OCI-LY3 (cell line): ENCODE results near the gene IFT43.

ENCODE experiments used
- H2AFZ ChIP-seq: fragments of 200-600, 300-600 bp; shearing (Covaris generic); 2 replicates; pipeline ENCODE4 v1.6.0; 2014; ENCODE audit warnings: antibody characterized with exemption, low read depth, low read length
- H3K27ac ChIP-seq: fragments of 200-600, 300-600 bp; sonication (generic); 2 replicates; pipeline ENCODE4 v1.5.1; 2014; ENCODE audit warnings: mild to moderate bottlenecking, low read length, moderate library complexity, mixed read lengths
- H3K27me3 ChIP-seq: fragments of 200-600, 300-600 bp; sonication (generic); 2 replicates; pipeline ENCODE4 v1.6.1; 2014; ENCODE audit warnings: low read depth, low read length, mixed read lengths
- H3K36me3 ChIP-seq: fragments of 200-600, 300-600 bp; sonication (generic); replicated peaks from 2 replicates; pipeline ENCODE3; 2014; ENCODE audit warnings: low read depth, low read length, mixed read lengths
- H3K4me1 ChIP-seq: fragments of 300-600, 200-600 bp; sonication (generic); 2 replicates; pipeline ENCODE4 v1.6.1; 2014; ENCODE audit warnings: low read length, mixed read lengths
- H3K4me2 ChIP-seq: fragments of 200-600, 300-600 bp; sonication (generic); 2 replicates; pipeline ENCODE4 v1.6.1; 2014; ENCODE audit warnings: low read length, mixed read lengths
- H3K4me3 ChIP-seq: fragments of 300-600, 200-600 bp; sonication (generic); 2 replicates; pipeline ENCODE4 v1.5.1; 2014; ENCODE audit warnings: antibody characterized with exemption, mild to moderate bottlenecking, low read length, moderate library complexity
- H3K79me2 ChIP-seq: fragments of 300-600, 200-600 bp; shearing (Covaris generic); 2 replicates; pipeline ENCODE4 v1.6.1; 2014; ENCODE audit warnings: mild to moderate bottlenecking, low read length, mixed read lengths
- H3K9ac ChIP-seq: fragments of 300-600, 200-600 bp; shearing (Covaris generic); 2 replicates; pipeline ENCODE4 v1.6.0; 2014; ENCODE audit warnings: mild to moderate bottlenecking, low read length, moderate library complexity
- H3K9me3 ChIP-seq: fragments of 200-600, 300-600 bp; shearing (Covaris generic); 2 replicates; pipeline ENCODE4 v1.6.1; 2014; ENCODE audit warnings: low read length, mixed read lengths; ENCODE audit not compliant: insufficient read depth
- H4K20me1 ChIP-seq: fragments of 200-600, 300-600 bp; sonication (generic); 2 replicates; pipeline ENCODE4 v1.6.1; 2016; ENCODE audit warnings: low read length, mixed read lengths; ENCODE audit not compliant: insufficient read depth
- EZH2phosphoT487 ChIP-seq: fragments of 200-600 bp; shearing (Covaris generic); IDR thresholded peaks from 2 replicates; pipeline ENCODE4 v1.6.1; 2018; ENCODE audit warnings: antibody characterized with exemption, mixed run types, low read depth
- TF ChIP-seq, protein P1 (sequence below): fragments of 200-600, 300-600 bp; sonication (generic); IDR thresholded peaks from 2 replicates; pipeline ENCODE4 v1.5.1; 2014; ENCODE audit warnings: antibody characterized with exemption, low read length, low read depth

Gene IFT43

GRCh38 chr14:75976826-75977581 is 8.6 kb upstream of the IFT43 start:
- no peak overlapping the region for H3K27ac ChIP-seq
- H3K9ac ChIP-seq: no peak overlapping the region
- peaks cover 5% of the 10 kb centered on the region; the same call in 1 of the 2 replicates for H3K4me1 ChIP-seq
- TF ChIP-seq EZH2phosphoT487: no peak
- TF ChIP-seq, protein P1, sequence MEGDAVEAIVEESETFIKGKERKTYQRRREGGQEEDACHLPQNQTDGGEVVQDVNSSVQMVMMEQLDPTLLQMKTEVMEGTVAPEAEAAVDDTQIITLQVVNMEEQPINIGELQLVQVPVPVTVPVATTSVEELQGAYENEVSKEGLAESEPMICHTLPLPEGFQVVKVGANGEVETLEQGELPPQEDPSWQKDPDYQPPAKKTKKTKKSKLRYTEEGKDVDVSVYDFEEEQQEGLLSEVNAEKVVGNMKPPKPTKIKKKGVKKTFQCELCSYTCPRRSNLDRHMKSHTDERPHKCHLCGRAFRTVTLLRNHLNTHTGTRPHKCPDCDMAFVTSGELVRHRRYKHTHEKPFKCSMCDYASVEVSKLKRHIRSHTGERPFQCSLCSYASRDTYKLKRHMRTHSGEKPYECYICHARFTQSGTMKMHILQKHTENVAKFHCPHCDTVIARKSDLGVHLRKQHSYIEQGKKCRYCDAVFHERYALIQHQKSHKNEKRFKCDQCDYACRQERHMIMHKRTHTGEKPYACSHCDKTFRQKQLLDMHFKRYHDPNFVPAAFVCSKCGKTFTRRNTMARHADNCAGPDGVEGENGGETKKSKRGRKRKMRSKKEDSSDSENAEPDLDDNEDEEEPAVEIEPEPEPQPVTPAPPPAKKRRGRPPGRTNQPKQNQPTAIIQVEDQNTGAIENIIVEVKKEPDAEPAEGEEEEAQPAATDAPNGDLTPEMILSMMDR: peak; percentile 10; the same call in 1 of the 2 replicates
- no peak overlapping the region for H2AFZ ChIP-seq
- H4K20me1 ChIP-seq: no peaks in the 10 kb centered on the region
- H3K79me2 ChIP-seq: no peaks in the 10 kb centered on the region
- no peak overlapping the region for H3K4me2 ChIP-seq
- no peaks in the 10 kb centered on the region for H3K9me3 ChIP-seq
- no peak overlapping the region for H3K4me3 ChIP-seq
- no peaks in the 10 kb centered on the region for H3K27me3 ChIP-seq
- H3K36me3 ChIP-seq: no peaks in the 10 kb centered on the region

DNA sequence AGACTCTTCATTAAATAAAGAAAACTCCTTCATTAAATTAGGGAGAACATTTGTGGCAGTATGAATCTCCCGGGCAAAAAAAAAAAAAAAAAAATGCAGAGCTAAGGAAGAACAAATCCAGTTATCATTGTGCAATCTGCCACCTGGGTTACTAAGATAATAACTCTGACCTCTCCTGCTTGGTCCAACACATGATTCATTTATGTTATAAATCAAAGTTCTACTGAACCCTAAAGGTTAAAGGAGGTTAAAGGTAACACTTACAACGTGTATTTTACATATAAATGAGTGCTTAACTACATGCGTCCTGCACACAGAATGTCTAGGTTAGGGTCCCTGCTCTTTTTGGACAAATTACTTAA is 8.0 kb upstream of the IFT43 start:
- Histone ChIP-seq H3K9ac (no peak overlapping the region), H3K79me2 (no peaks in the 10 kb centered on the region), H3K9me3 (no peaks in the 10 kb centered on the region), H3K27ac (no peak overlapping the region), H3K4me3 (no peak overlapping the region), H3K4me2 (no peak overlapping the region), H3K36me3 (no peaks in the 10 kb centered on the region), H3K4me1 (peaks cover 5% of the 10 kb centered on the region; the same call in 1 of the 2 replicates), H4K20me1 (no peaks in the 10 kb centered on the region), H3K27me3 (no peaks in the 10 kb centered on the region), H2AFZ (no peak overlapping the region)
- TF ChIP-seq EZH2phosphoT487: no peak
- TF ChIP-seq, protein P1: no peak

- H4K20me1 ChIP-seq: no peaks in the 10 kb centered on the region
- H3K9ac ChIP-seq: no peak overlapping the region
- no peak overlapping the region for H2AFZ ChIP-seq
- no peak overlapping the region for H3K27ac ChIP-seq
- H3K79me2 ChIP-seq: no peaks in the 10 kb centered on the region
- H3K27me3 ChIP-seq: no peaks in the 10 kb centered on the region
- H3K4me3 ChIP-seq: no peak overlapping the region
- no peak for TF ChIP-seq EZH2phosphoT487
- TF ChIP-seq, protein P1: no peak
- no peaks in the 10 kb centered on the region for H3K36me3 ChIP-seq
- H3K4me2 ChIP-seq: no peak overlapping the region
- H3K4me1 ChIP-seq: peaks cover 10% of the 10 kb centered on the region; the same call in 1 of the 2 replicates
- H3K9me3 ChIP-seq: no peaks in the 10 kb centered on the region
Observed at GRCh38 chr14:75978249-75978731, 7.3 kb upstream of the IFT43 start.

- Histone ChIP-seq H4K20me1 (no peaks in the 10 kb centered on the region), H3K4me1 (peaks cover 10% of the 10 kb centered on the region; the same call in 1 of the 2 replicates), H3K4me3 (no peak overlapping the region), H3K79me2 (no peaks in the 10 kb centered on the region), H3K27me3 (no peaks in the 10 kb centered on the region), H3K36me3 (no peaks in the 10 kb centered on the region), H3K27ac (no peak overlapping the region), H3K9me3 (no peaks in the 10 kb centered on the region), H3K9ac (no peak overlapping the region), H3K4me2 (no peak overlapping the region), H2AFZ (no peak overlapping the region)
- TF ChIP-seq EZH2phosphoT487: no peak
- TF ChIP-seq, protein P1: peak; percentile 78
Observed at GRCh38 chr14:75979071-75979571, 6.4 kb upstream of the IFT43 start.
